Stimulated activated CD4-positive, alpha-beta T cell treated with anti-CD3 and anti-CD28 coated beads, Interleukin-12 subunit alpha, Interleukin-12 subunit beta, amount 100 ng/mL, for 24 hours (primary cell): Measurements from ENCODE around the gene HRCT1.
"Not testable (repeated sequence)": the region's sequence is repeated elsewhere in the genome, so short reads cannot be mapped to it uniquely, and the experiment has no call there.

Experiments used
- DNase-seq, 2 experiments: peaks; one replicate each; pipeline ENCODE4 v3.0.0-alpha.2; 2020; ENCODE audit warnings: low read depth in 2 of 2

HRCT1 gene

DNA sequence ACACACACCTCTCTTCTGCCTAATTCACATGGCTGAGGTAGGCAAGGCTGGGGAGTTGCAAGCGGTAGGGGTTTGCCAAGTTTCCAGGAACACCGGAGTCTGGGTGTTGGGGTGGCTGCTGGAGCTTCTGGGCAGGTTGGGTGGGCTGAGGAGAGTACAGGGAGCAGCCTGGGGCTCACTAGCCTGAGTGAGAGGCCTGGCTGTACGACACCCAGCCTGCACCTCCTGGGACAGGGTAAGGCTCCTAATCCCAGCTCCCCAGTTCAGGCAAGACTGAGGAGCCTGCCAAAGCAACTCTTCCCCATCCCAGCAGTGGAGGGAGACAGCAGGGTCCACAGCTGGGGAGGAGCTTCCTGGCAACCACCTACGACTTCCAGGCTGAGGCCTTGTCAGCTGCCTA lies 11.3 kb downstream of the HRCT1 start:
- no peak for DNase-seq

DNA sequence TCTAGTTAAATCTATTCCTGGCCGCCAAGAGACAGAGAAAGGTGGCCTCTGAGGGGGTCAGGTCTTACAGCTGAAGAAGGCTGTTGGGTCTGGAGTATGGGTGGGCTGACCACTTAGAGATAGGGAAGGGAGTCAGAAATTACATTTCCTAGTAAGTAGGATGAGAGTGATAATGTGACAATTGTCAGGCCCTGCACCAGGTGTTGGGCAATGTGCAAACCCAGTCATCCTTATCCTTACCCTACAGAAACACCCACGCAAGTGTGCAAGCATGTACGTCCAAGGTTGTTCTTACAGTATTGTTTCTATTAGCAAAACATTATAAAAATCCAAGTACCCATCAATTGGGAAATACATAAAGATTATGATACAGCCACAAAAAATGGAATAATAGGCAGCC lies 12.8 kb downstream of the HRCT1 start:
- no peak for DNase-seq

DNA sequence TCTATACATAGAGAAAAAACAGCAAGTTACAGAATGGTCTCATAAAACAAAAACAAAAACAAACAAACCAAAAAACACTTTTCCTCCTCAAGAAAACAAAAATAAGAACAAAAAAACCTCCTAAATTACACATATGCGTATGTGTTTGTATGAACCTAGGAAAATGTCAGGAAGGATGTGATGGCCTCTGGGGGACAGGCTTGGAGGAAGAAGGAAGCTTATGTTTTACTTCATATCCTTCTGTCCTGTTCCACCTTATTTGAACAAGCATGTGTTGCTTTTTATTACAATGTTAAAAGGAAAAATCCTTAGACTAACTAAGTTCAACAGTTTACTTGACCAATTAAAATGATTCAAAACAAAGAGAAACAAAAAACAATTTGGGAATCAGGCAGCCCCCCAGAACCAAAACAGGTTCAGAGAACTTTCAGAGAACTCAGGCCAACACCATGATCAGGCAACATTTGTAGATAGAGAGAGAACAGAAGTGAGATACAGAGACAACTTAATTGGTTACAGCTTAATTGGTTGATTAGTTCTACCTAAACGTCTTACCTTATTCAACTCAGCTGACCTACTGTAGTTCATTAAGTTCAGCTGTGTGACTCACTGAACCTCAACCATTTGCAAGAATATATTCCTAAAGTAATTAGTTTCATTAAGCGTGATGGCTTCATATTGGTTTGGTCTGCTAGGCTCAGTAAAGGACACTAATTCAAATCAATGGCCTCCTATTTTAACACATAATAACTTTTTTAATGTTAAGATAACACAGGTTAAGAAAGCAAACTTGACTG lies 13.4 kb downstream of the HRCT1 start:
- no peak for DNase-seq

DNA sequence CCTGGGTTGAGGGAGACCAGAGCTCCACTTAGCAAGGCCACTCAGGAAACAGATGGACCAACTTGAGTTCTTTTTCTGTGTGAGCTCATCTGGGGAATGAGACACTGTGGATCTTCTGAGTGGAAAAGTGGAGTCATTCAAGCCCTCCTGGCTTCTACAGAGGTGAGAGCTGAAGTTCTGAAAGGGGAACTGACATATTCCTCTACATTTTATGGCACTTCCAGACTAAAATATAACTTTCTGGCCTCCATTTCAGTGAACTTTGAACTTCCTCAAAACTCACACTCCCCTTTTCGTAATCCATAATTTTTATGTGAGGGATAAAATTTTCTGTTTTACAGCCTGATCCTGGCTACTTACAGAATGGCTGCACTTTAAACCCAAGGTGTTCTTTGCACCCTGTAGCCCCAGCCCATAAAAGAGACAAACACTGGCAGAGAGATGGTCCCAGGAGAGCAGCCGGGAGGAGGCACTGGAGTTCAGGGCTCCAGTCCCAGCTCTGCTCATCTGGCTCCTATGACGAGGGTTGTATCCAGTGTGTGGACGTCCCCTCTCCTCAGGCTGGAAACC lies 14.1 kb downstream of the HRCT1 start:
- DNase-seq = no peak

DNA sequence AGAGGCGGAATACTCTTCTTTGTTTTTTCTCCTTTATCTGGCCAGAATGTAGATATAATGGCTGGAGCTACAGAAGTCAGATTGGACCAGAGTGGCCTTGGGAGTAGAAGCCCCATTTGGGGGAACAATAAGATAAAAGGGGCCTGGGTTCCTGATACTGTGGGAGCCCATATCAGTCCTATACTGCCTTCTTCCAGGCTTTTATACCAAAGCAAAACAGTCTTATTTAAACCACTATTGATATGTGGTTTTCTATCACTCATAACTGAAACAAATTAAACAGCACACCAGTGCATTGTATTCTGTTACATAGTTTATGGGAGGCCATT lies 17.6 kb downstream of the HRCT1 start:
- no peak for DNase-seq

DNA sequence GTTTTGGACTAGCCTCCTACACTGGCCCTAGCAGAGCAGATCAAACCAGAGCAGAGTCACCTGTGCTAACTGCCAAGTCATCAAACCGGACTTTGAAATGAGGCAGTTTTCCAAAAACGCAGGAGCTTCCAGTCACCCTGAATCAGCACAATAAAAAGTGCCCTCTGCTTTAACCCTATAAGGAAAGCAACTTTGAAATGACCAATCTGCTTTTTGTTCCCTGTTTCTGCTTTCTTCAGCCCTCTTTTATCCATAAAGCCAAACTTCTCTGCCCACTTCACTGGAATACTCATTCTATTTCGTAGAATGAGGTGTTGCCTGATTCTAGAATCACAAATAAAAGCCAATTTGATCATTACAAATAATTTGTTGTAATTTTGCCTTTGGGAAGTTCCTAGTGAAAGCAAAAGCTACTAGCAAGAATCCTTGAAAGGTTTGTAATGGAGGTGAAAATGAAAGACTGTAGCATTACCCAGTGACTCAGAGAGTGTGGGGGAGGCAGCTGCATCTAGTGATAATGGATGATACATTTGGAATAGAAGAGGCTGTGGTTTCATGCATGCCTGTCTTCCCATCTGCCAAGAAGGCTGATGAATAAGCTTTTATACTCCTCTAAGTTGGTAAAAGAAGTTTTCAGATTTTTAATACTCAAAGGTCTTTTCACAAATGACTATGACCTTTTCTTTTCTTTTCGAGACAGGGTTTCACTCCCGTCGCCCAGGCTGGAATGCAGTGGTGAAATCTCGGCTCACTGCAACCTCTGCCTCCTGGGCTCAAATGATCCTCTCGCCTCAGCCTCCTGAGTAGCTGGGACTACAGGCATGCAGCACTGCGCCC lies 18.1 kb downstream of the HRCT1 start:
- DNase-seq = peak in 1 of 2 experiments; percentile 39

DNA sequence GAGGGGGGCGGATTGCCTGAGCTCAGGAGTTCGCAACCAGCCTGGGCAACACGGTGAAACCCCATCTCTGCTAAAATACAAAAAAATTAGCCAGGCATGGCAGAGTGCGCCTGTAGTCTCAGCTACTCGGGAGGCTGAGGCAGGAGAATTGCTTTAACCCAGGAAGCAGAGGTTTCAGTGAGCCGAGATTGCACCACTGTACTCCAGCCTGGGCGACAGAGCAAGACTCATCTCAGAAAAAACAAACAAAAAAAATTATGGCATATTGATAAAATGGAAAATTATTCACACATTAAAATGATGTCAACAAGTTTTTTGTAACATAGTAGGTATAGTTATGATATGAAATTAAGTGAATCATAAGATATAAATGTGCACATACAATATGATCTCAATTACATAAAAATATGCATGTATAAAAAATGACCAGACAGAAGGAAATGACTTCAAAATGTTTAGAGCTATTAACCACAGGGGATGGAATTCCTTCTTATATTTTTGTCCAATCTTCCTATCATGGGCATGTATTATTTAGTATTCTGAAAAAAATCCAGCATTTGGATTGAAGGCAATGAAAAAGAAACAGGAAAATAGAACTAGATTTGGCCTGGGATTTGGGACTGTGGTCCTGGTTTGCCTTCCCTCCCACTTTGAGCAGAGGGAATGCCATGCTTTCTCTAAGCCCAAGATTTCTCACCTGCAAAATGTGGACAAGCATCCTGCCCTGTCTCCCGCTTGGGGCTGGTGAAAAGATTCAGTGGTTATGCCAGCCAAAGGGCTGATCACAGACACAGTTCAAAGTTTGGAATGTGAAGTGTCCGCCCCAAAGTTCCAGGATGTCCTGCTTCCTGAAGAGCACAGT lies 22.8 kb downstream of the HRCT1 start:
- no peak for DNase-seq

DNA sequence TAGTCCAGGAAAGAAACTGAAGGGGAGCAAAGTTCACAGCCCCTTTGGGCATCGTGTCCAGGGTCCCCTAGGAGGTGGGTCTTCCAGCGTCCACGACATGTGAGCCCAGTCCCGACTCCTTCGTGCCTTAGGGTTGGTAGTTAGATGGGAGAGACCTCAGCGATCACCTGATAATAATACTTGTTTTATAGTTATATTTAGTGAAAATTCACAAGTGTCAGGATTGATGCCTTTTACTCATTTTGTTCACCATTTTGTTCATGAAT lies 23.4 kb downstream of the HRCT1 start:
- DNase-seq = no peak

DNA sequence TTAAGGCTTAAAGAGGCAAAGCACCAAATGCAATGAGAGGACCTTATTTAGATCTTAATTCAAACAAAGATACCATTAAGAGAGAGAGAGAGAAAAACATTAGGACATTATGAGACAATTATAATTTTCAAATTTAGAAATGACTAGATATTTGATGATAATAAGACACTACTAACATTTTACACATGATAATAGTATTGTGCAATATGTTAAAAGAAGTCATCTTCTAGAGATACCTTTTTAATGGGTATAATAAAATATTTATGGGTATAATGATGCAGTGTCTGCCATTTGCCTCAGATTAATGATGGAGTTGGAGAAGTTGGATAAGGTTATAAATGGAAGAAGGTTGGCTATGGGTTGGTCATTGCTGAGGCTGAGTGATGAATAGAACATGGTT lies 24.5 kb downstream of the HRCT1 start:
- no peak for DNase-seq

DNA sequence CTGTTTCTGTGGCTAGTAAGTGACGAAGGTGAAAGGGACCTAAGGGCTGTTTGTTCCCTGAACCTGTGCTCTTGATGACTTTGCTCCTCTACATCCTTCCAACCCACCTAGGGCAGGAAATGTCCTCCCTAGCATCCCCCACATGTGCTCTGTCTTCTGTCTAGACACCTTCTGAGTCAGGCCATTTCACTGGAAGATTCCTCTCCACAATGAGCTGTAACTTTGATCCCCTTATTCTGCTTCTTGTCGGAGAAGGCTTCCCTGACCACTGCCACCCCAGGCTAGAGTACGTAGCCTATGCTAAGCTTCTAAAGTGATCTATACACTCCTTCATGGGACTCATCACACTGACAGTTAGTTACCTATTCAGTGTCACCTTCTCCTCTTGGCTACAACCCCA lies 25.0 kb downstream of the HRCT1 start:
- no peak for DNase-seq

DNA sequence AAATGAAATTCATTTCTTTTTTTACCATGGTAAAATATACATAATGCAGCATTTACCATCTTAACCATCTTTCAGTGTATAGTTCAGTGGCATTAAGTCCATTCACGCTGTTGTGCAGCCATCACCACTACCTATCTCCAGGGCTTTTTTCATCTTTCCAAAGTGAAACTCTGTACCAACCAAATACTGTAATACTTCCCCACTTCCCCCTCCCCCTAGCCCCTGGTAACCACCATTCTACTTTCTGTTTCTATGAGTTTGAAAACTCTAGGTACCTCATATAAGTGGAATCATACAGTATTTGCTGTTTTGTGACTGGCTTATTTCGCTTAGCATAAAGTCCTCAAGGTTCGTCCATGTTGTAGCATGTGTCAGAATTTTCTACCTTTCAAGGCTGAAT lies 26.7 kb downstream of the HRCT1 start:
- DNase-seq = peak in 1 of 2 experiments; percentile 22

DNA sequence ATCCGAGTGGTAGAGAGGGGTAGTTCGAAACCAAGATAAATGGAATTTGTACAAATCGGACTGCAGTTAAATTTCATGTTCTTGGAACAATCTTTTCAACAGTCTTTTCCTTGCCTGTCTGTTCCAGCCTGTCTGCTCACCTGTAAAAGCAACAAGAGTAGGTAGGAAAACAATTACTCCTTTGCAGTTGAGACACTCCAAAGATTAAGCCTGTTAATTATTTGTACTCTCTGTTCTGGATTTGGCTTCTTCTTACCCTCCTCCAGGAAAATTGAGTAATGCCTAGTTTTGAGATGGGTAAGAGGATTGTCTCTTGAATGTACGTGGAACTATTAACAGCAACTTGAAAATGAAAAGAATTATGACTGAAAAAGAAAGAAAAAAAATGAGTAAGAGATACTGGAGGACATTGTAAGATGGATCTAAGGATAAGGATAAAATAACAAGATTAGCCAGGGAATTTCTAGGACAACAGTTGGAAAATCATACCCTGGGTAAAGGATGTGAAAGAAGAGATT lies 27.6 kb downstream of the HRCT1 start:
- DNase-seq = no peak

DNA sequence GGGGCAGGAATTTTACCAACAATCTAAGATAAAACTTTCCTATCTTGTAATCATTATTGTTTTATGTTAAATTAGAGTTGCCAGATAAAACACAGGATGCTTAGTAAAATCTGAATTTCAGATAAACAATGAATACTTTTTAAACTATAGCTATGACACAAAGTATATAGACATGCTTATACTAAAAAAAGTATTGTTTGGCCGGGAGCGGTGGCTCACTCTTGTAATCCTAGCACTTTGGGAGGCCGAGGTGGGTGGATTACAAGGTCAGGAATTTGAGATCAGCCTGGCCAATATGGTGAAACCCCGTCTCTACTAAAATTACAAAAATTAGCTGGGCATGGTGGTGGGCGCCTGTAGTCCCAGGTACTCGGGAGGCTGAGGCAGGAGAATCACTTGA lies 28.1 kb downstream of the HRCT1 start:
- not testable (repeated sequence) for DNase-seq

DNA sequence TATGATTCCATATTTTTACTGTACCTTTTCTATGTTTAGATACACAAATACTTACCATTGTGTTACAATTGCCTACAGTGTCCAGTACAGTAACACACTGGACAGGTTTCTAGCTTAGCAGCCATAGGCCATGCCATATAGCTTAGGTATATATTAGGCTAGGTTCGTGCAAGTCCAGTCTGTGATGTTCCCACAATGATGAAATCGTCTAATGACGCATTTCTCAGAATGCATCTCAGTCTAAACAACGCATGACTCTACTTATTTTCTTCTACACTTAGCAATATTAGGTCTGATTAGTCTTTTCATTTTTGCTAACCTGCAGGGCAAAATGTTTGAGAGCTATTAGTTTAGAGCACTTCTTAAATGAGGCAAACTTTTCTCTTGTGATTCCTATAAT lies 29.3 kb downstream of the HRCT1 start:
- DNase-seq = no peak

DNA sequence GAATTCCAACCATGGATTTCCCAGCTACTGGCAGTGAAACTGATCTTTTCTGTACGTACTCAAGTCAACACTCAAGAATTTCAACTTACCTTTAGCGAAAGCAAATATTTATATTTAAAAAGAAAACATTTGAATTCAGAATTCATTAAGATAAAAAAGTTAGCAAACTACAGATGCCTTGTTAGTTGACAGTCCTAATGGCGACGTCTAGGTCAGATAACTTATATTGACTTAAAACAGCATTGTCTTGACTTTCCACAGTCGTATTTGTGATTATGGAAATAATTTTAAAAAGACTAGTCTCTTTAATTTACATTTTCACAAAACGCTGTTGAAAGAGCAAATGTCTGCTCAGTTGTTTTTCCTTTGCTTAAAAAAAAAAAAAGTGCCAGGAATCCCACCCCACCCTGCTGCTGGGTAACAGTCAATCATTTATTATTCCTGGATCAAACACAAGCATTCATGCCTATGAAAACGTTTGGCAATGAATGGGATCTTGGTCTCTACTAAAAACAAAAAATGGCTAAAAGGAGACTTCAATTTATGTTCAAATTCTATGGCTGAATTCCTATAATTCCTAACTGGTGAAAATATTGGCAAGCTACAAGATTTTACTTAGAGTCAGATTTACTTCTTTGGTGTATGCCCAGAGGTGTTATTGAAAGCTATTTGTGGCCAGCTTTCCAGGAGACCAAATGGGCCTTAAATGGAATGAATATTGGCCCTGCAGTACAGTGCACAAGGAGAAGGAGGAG lies 29.9 kb downstream of the HRCT1 start:
- DNase-seq = no peak

DNA sequence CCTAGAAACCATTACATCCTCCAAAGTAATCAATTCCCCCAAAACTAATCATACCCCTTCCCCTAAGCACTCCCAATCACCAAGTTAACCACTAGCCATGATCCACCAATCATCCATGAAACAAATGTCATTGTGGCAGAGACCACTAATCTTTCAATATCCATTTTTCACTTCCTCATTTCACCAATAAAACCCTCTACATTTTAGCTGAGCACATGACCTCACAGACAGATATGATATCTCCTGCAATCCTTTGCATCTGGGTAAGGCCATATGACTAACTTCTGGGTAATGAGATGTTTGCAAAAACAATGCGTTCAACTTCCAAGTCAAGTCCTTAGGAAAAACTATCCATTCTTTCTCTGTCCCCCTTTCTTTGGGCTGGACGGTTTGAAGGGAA lies 31.2 kb downstream of the HRCT1 start:
- DNase-seq = no peak

DNA sequence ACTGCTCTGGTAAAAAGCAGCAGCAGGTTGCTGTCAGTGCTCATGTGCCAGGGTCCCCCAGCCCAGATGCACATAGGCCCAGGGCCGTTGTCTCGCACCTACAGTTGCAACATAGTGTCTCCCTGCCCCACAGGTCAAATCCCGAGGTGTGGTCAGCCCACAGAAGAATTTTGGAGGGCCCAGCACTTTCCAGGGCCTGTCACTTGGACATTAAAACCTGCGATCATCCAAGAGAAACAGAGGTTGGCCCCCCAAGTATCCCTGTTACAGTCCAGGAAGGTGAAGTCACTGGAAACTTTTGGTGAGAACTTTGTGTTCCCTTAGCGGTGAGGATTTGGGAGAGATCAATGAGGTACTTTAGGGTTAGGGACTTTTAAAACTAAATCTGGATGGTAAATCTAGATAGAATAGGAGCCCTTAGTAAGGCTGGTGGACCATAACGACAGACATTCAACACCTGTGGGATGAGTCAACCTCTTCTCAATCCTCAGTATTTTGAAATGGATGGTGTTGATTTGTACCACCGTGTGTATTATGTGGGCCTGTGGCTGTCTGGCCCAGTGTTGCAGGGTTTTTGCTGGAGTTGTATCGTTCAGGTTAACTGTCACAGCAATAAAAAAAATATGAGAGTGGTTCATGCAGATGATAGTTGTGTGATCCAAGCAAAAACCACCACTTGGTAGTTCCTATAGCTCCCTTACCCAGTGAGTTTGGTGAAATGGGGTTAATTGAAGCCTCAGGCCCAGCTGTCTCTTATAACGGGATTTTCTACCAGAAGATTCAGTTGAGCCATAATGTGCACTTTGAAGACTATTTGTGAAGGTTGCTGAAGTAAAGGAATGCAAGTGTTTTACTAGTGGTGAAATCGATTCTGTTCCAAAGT lies 32.7 kb downstream of the HRCT1 start:
- DNase-seq = no peak

DNA sequence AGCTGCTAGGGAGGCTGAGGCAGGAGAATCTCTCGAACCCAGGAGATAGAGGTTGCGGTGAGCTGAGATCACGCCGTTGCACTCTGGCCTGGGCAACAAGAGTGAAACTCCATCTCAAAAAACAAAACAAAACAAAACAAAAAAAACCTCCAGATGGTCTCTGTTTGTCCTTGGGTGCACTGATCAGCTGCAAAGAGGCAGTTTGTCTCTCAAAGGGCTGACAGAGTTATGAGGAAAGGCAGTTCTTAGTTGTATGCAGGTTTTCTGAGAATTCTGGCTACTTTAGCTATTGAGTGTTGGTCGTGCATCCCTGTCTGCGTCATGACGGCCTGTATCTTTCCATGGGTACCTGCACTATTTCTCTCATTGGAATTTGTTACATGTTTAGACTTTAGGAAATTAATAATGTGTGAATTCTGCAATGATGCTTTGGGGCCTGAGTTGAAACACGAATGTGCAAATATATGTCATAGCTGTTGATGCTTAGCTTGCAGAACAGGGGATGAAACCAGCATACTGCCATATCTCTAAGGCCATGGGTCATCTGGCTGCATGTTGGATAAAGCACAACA lies 33.8 kb downstream of the HRCT1 start:
- no peak for DNase-seq

DNA sequence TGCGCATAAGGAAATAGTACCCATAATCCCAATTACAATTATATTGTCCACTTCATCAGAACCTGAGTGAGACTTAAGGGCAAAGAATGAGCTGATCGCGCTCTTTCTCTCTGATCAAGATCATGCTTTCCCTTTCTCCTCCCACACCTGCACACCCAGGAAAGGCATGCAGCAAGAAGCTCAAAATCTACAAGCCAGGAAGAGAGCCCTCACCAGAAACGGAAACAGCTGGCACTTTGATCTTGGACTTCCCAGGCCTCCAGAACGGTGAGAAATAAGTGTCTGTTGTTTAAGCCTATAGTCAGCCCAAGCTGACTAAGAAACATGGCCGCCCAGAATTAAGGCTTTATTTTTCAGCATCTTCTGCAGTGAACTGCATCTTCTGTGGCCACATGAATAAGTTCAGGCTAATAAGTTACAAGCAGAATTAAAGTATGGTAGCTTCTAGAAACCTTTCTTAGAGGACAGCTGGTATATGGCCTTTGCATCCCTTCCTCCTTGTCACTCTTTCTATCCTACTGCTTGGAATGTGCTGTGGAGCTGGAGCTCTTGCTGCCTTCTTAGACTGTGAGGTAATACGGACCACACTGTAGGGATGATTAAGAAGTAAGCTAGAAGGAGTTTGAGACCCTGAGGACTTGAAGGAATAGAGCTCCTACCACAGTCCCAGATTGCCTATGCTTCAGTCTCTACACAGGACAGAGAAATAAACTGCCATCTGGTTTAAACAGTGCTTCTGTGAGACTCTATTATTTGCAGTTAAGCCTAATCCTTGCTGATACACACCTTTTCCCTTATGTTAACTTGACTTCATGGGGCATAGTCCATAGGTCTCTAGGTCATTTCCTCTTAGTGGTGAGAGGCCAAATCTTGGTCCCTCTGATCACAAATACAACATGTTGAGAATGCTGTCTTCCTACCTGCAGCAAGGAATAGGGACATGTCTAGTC lies 34.7 kb downstream of the HRCT1 start:
- no peak for DNase-seq
